ENCODE measurements around the gene CRTC1. TPM values are rescaled to one million over a fixed set of nuclear protein-coding genes. Genes with fewer than 3 reads are reported as not detected.
A peak's percentile ranks its signal among the peaks of the same experiment; 100 is the strongest.

The CRTC1 gene
- total and polyA plus RNA-seq, 9 of the 15 experiments (the other 6 are each of a cell fraction or from before 2014, with no cell fraction given) = 0.25 to 3.8 (median 1.2) TPM; not detected in 2

GRCh38 chr19:18674616-18675015 is 8.9 kb upstream of the CRTC1 start:
- BruUV-seq (replicated peaks) = no TSS peak
- 15% methylated on average over 10 of the region's 11 CpGs for WGBS (ENCODE audit: insufficient coverage, low coverage, missing lambda C conversion rate)
- FAIRE-seq (no peak), DNase-seq (ENCODE audit: extremely low read depth in 1 of 4, low spot score in 3 of 4) (no peak), ATAC-seq (no peak)
- no peaks in the 10 kb centered on the region for H4K20me1 ChIP-seq (replicated peaks; ENCODE audit: control insufficient read depth, insufficient read depth, low read length)
- no peak overlapping the region for H3K9ac ChIP-seq (ENCODE audit: insufficient read depth in 1 of 2, low read depth in 2 of 2, low read length in 2 of 2)
- no peaks in the 10 kb centered on the region for H3K9me1 ChIP-seq (ENCODE audit: control insufficient read depth, insufficient read depth, low read length)
- no peaks in the 10 kb centered on the region for H3K27me3 ChIP-seq (ENCODE audit: control insufficient read depth in 2 of 2, insufficient read depth in 2 of 2, low read length in 2 of 2)
- ChIA-PET POLR2A (interaction anchor here (0.6 kb wide), 1 partner anchor 131 kb away, joined by 3 read pairs; no protein-coding TSS in a partner anchor), CTCF (ENCODE audit: low intra/inter-chr PET ratio) (interaction anchor here (1.1 kb wide), 1 partner anchor 224 kb away, joined by 4 read pairs; no protein-coding TSS in a partner anchor)
- peaks cover 4% of the 10 kb centered on the region for H3K9me3 ChIP-seq (replicated peaks; ENCODE audit: control insufficient read depth, insufficient read depth, low read depth, low read length)
- H3K79me2 ChIP-seq (ENCODE audit: control insufficient read depth, insufficient read depth, low read length) = no peaks in the 10 kb centered on the region
- no peak overlapping the region for H3K4me2 ChIP-seq (ENCODE audit: insufficient read depth, low read length)
- peaks cover 7 to 21% of the 10 kb centered on the region in 2 experiments; a peak in 3 of 5 replicates for H3K4me1 ChIP-seq (replicated peaks in 1 of 2; ENCODE audit: control insufficient read depth in 2 of 2, insufficient read depth in 2 of 2, low read length in 2 of 2)
- no peak overlapping the region for H3K4me3 ChIP-seq
- no peak overlapping the region for H2AFZ ChIP-seq (ENCODE audit: low read depth, low read length)
- intact Hi-C loops (cut with micrococcal nuclease) = loop anchor here (5.0 kb wide), 3 partner anchors 82 to 207 kb away; partner anchors contain the start of gene FKBP8
- H3K27ac ChIP-seq (ENCODE audit: extremely low read depth, low read depth, low read length) = no peak overlapping the region
- in situ Hi-C loops (cut with MboI) = loop anchor here (5.0 kb wide), 1 partner anchor 207 kb away; no protein-coding TSS in a partner anchor
- TF ChIP-seq ZSCAN29 (IDR thresholded peaks at IDR 0.05) = no peak
- peak in 1 of 2 experiments; percentile 67; a peak in 2 of 3 replicates for TF ChIP-seq CBX3 (IDR thresholded peaks at IDR 0.05; ENCODE audit: borderline replicate concordance in 1 of 2, low read length in 2 of 2)
- no peak for TF ChIP-seq CBFA2T3 (IDR thresholded peaks at IDR 0.05)
- peak; percentile 76; the same call in 1 of the 2 replicates for TF ChIP-seq BCOR (IDR thresholded peaks at IDR 0.05)
- no peak for TF ChIP-seq NCOA1 (IDR thresholded peaks at IDR 0.05; ENCODE audit: low read depth)
- TF ChIP-seq CBX1 (IDR thresholded peaks at IDR 0.05; ENCODE audit: low read depth) = 0 out of 2 replicates have a peak, but pooled peaks have one; percentile 65
- TF ChIP-seq KDM1A (IDR thresholded peaks at IDR 0.05) = 0 out of 4 replicates have a peak, but pooled peaks of 1 of the 2 experiments have one; percentile 27
- TF ChIP-seq ARID3A (IDR thresholded peaks at IDR 0.05; ENCODE audit: borderline replicate concordance, low read depth, low read length) = no peak
- peaks cover 2% of the 10 kb centered on the region; the same call in 1 of the 3 replicates for H3K36me3 ChIP-seq (ENCODE audit: control insufficient read depth, insufficient read depth, low read length)

Measured in K562 (cell line).